Inferior parietal cortex (tissue), 1 donor: ENCODE results near the gene SLC2A4RG.
"Not testable (repeated sequence)": the region's sequence is repeated elsewhere in the genome, so short reads cannot be mapped to it uniquely, and the experiment has no call there.

Source experiments
- DNase-seq: peaks from one replicate; pipeline ENCODE4 v3.0.0-alpha.2; 2016; ENCODE audit errors: extremely low spot score

The SLC2A4RG gene

DNA sequence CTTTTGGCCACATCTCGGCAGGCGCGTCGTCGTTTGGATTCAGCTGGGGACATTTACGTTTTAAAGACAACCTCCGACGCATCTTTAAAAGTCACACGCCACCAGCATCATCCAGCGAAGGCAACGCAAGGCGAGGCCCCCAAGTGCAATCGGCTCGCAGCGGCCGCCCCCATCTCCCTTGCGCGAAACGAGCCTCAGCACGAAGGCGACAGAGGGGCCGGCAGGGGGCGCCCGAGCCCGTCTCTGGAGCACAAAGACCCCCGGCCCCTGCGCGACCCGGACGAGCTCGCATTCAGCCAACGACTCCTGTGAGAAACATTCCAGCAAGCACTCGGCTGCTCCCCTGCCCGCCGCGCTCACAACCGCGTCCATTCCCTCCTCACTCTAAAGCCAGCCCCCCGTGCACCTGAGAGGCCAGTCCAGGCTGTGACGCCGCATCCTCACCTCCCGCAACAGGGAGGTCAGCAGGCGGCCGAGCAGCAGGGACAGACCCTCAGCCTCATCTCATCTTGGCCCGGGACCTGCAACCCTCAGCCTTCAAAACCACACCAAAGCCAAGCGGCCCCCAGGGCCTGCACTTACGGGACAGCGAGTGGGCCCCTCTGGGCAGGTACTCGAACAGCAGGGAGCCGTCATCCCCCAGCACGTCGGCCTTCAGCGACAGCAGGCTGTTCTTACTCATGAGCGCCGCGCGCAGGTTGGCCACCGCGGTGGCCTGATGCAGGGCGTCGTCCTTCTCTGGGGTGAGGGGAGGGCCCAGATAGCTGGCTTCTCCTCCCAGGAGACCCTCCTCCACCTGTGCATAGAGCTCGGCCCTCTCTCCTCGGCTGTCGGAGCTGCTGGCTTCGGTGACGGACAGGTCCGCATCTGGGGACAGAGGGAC, 35.8 kb downstream of the SLC2A4RG start:
- no peak for DNase-seq

DNA sequence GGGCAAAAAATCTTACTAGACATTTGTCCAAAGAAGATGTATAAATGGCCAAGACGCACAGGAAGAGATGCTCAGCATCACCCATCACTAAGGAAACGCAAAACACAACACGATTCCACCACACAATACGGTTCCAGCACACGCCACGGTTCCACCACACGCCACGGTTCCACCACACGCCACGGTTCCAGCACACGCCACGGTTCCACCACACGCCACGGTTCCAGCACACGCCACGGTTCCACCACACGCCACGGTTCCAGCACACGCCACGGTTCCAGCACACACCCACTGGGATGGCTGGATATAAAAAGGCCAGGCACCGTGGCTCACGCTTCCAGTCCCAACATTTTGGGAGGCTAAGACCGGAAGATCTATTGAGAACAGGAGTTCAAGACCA, 37.3 kb downstream of the SLC2A4RG start:
- DNase-seq: not testable (repeated sequence)

DNA sequence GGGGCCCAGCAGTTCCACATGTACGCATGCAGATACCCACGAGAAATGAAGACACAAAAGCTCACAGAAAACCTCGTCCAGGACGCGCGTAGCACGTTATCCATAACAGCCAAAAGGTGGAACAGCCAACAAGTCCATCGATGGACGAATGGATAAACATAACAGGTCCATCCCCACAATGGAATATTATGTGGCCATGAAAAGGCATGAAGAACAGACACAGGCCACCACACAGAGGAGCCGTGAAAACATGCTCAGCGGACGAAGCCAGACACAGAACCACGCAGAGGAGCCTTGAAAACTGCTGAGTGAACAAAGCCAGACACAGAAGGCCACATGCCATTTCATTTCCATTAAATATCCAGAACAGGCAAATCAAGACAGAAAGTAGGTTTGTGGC, 38.0 kb downstream of the SLC2A4RG start:
- DNase-seq: no peak

DNA sequence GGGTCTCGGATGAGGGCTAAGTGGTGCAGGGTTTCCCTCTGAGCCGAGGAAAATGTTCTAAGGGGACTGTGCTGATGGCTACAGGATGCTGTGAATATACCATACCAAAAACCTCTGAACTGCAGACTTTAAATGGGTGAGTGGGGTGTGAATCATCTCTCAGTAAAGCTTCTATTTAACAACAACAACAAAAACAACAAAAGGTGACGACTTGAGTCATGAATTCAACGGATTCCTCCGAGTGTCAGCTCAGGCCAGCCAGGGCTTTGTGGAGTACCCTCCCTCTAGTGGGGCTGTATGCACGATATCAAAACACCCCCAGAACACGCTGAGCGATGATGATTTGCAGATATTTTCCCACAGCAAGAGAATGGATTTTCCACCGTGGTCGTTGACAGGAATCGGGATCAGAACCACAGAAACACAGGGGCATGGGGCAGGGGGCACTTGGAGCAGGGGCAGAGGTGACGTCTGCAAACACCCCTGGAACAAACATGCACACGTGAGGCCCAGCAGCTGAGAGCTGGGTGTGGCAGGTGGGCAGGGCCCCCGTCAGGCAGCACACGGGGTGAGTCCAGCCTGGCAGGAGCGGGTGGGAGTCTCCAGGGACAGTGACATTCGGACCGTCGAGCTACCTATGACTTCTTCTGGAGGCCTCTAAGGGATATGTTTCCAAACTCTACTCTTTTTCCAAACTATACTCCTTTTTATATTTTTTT, 38.6 kb downstream of the SLC2A4RG start:
- no peak for DNase-seq

DNA sequence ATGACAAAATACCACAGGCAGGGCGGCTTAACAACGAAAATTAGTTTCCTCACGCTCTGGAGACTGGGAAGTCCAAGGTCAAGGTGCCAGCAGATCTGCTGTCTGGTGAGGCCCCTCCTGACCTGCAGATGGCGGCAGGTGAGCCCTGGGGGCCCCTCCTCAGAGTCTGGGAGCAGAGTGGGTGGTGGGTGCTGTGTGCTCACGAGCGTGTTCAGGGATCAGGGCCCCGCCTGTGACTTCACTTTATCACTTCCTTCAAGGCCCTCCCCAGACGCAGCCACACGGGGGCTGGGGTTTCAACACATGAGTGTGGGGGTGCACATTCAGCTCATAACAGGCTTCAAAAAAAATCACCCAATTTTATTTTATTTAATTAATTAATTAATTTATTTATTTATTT, 39.3 kb downstream of the SLC2A4RG start:
- DNase-seq: no peak

DNA sequence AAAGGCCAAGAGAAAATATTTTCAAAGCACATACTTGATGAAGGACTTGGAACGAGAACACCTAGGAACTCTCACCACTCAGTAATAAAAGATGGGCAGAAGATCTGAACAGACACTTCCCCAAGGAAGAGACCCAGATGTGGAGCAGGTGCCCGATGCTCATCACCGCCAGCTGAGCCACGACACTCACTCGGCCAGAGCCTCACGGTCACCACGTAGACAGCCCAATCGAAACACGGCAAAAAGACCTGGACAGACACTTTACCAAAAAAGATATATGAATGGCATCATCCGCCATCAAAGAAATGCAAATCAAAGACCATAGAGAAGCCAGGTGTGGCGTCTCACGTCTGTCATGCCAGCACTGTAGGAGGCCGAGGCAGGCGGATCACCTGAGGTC, 41.6 kb downstream of the SLC2A4RG start:
- DNase-seq: no peak

DNA sequence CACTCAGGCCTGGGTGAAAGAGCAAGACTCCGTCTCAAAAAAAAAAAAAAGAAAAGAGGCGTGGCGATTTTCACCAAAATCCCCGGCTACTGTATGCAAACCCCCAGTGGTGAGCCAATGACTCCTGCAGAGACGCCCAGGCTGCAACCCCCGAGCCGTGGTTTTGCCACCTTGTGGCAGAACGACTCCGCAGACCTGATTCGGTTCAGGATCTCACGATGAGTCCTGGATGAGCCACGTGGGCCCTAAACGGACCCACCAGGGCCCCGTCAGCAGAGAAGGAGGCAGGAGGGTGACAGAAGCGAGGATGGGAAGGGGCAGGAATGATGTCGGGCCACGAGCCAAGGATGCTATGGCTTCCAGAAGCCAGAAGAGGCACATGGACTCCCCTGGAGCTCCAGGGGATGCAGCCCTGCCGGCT, 42.5 kb downstream of the SLC2A4RG start:
- DNase-seq: no peak

DNA sequence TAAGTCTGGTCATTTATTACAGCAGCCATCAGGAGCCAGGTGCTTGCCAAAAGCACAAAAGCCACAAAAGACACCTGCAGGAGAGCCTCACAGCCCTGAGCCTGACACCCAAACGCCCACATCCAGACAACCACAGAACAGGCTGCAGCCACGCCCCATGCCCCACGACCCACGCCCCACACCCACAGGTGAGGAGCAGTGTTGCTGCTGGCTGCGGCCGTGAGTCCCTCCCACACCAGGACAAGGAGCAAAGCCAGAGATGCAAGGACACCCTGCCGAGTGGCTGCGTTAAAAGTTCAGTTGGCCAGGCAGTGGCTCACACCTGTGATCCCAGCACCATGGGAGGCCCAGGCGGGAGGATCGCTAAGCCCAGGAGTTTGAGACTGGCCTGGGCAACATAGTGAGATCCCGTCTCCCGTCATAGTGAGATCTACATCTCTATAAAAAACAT, 43.0 kb downstream of the SLC2A4RG start:
- DNase-seq: no peak

DNA sequence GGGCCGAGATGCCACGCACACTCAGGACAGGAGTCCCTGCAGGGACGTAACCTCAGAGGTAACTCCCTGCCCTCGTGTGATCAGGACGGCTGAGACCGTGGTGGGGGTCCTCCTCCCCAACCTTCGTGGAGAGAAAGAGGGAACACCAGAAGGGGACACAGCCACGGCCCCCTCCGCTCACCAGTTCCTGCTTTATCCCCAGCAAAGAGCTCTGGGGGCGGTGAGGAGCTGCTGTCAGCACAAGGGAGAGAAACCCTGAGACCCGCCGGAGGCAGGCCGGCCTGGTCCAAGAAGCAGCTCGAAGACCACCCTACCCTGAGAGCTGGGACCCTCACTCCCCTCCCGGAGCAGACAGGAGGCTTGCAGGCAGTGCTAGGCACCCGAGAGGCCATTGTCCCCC, 44.4 kb downstream of the SLC2A4RG start:
- no peak for DNase-seq

DNA sequence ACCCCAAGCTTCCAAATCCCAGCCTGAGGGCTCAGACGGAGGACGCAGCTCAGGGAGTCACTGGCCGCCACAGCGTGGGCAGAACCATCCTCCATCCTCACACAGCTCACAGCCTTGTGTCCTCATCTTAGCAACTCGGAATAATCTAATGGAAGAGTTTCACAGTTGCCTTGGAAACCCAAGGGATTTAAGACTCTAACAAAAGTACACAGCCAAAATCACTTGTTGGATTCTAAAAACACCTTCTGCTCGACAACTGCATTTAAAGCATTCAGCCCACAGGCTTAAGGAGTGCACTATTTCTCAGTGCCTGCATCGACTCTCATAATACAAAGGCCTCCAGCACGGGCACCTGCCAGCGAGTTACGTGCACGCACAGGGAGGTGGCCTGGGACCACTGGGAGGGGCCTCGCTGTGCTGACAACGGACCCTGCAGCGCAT, 46.1 kb downstream of the SLC2A4RG start:
- DNase-seq: peak; percentile 53

DNA sequence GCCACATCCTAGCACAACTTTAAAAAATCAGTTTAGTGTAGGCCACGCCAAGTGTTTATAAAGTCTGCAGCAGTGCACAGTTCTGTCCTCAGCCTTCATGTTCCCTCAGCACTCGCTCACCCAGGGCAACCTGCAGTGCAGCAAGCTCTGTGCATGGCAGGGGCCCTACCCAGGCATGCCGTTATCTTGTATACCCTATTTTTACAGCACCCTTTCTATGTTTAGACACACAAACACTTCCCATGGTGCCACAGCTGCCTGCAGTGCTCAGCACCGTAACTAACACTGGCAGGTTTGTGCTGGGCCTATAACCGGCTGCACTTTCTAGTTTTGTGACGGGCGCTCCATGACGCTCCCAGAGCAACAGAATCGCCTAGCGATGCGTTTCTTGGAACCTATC, 47.7 kb downstream of the SLC2A4RG start:
- no peak for DNase-seq

DNA sequence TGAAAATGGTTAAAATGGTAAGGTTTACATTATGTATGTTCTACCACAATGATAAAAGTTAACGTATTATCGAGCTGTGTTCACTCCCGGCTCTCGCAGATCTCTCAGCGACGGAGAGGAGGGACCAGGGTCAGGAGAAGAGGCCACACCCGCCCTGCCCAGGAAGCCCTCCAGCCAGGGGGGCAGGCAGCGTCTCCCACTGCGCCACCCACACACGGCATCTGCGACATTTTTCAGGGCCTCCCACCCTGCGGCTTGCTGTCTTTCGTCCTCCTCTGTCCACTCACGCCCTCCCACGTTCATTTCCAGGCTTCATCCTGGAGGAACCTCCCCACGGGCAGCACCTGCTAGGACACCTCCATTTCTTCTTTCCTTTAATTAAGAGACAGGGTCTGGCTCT, 48.2 kb downstream of the SLC2A4RG start:
- DNase-seq: no peak

DNA sequence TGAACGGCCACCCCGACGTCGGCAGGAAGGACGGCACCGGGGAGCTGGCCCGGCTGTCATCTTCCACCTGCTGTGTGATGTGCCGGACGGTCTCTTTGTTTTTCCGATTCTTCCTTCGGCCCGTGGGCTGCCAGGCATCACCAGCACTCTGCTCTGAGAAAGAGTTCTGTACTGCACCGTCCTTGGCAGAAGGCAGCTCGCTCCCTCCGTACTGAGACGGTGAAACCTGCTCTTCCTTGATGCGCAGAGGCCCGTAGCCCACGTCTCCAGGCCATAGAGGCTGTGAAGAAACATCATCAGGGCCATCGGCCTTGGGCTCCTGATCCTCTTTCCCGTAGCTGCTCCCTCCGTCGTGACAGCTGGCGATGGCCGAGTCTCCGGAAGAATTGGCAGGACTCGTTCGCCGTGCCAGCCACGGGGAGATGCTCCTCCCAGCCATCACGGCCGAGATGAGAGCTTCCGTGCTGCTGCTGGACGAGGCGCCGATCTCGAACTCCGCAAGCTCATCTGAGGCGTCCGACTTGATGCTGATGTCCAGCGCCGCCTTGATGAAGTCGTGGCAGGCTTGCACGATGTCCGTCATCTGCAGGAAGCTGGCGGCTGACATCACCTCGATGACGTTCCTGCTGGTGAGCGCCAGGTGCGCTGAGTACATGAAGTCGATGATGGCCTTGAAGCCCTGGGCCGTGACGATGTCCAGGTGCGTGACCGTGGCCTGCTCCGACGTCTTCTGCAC, 50.4 kb downstream of the SLC2A4RG start:
- no peak for DNase-seq

DNA sequence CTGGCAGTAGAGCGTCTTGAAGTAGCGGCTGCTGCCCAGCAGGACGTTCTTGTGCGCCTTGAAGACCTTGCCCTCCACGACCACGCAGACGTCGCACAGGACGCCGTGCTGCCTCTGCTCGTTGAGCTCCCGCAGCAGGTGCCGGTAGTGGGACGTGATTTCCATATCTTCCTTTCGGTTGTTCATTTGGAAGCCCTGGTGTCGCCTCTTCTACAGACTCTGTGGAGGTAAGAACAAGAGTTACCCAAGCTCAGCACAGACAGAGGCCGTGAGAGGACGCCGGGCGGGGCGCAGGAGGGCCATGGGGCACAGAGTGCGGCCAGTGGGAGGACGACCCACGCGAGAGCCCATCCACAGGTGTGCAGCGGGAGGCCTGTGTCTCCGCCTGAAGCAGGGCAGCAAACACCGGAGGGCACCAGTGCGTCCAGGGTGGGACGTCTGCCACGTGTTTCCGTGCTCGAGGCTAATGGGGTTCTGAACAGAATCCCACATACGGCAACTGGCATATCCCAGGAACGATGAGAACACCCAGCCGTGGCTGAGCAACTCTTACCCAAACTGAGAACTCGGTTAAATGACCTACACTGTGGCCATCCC, 51.1 kb downstream of the SLC2A4RG start:
- DNase-seq: no peak

DNA sequence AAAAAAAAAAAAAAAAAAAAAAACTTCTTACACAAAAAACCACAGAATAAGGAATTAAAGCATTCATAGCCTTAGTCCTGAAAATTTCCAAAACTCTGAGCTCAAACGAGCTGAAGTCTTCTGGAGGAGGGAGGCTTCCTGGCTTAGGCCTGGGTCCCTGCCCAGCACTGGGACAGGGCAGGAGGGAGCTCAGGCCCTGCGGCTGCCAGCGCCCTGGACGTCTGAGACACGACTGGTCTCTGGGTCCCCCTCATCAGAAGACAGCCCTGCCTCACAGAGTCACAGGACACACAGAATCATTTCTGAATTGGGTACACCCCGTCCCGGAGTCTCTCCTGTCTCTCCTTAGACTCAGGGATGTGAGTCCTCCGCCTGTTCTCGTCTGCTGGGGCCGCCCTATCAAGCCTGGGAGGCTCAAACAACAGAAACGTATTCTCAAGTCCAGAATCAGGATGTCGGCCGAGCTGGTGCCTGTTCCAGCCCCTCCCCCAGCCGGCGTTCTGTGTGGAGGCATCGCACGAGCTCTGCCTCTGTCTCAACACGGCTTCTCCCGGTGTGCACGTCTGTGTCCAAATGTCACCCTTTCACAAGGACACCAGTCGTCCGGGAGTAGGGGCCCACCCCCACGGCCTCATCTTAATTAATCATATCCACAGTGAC, 52.1 kb downstream of the SLC2A4RG start:
- no peak for DNase-seq

DNA sequence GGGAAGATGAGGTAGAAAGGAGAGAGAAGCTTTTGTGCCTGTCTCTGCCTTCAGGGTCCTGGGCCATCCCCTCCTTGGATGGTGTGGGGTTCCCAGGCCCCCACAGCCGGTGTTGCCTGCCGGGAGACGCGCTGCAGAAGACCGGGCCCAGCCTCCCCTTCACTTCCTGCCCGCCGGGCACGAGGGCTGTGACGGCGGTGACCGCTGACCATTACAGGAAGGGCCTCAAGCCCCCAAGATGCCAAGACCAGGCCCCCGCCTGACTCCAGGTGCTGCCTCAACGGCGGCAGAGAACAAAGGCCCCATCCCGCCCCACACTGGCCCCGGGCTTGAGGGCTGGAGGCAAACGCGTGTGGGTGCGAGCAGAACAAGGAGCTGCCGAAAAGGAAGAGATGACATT, 53.3 kb downstream of the SLC2A4RG start:
- DNase-seq: no peak
